RWPE1 (cell line): Measurements from ENCODE around the gene ZC3H8.

Source experiments
- CTCF ChIA-PET: fragments of 350-600 bp; sonication (Branson Sonifier 250); formaldehyde crosslinking; extraction: SDS; loops from one replicate; lab custom pipeline; 2021; lab: Yijun Ruan, JAX
- POLR2A ChIA-PET: fragments of 400-600 bp; formaldehyde crosslinking; extraction: SDS; loops from one replicate; lab custom pipeline; 2020; ENCODE audit warnings: antibody characterized with exemption; ENCODE audit not compliant: low non-redundant PET; lab: Yijun Ruan, JAX
- DNase-seq: peaks from one replicate; pipeline ENCODE4 v3.0.0; 2012; ENCODE audit warnings: low spot score
- H3K27ac ChIP-seq: fragments of 450-650 bp; 2 replicates; pipeline ENCODE4 v1.5.1; 2017
- TF ChIP-seq, protein P1 (sequence below): fragments of 450-650 bp; conservative IDR thresholded peaks from 2 replicates; pipeline ENCODE4 v1.5.1; 2017; ENCODE audit warnings: low read depth, mild to moderate bottlenecking

ZC3H8 gene

GRCh38 chr2:112185131-112185530 lies 69.7 kb downstream of the ZC3H8 start:
- no peak overlapping the region for H3K27ac ChIP-seq
- DNase-seq, result no peak
- TF ChIP-seq, protein P1, sequence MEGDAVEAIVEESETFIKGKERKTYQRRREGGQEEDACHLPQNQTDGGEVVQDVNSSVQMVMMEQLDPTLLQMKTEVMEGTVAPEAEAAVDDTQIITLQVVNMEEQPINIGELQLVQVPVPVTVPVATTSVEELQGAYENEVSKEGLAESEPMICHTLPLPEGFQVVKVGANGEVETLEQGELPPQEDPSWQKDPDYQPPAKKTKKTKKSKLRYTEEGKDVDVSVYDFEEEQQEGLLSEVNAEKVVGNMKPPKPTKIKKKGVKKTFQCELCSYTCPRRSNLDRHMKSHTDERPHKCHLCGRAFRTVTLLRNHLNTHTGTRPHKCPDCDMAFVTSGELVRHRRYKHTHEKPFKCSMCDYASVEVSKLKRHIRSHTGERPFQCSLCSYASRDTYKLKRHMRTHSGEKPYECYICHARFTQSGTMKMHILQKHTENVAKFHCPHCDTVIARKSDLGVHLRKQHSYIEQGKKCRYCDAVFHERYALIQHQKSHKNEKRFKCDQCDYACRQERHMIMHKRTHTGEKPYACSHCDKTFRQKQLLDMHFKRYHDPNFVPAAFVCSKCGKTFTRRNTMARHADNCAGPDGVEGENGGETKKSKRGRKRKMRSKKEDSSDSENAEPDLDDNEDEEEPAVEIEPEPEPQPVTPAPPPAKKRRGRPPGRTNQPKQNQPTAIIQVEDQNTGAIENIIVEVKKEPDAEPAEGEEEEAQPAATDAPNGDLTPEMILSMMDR, result no peak
- POLR2A ChIA-PET, result no interaction called here
- CTCF ChIA-PET, result no interaction called here

DNA sequence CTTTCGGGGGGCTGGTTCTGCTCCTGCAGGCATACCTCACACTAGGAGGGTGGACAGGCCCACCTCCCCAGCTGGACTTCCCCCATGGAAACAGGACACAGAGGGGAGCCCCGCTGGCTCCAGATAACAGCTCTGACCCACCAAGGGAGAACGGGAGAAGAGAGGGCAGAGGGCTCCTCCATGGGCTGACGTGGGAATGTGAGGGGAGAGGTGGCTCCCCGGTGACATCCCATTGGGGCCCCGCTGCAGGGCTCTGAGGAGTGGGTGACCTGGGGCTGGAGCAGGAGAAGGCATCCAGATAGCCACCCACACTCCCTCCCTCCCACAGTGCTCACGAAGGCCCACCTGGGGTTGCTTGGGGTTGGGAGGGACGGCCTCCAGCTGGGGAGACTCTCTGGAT lies 70.7 kb downstream of the ZC3H8 start:
- no peak for DNase-seq
- TF ChIP-seq, protein P1, result no peak
- ChIA-PET CTCF (no interaction called here), POLR2A (no interaction called here)
- H3K27ac ChIP-seq, result no peak overlapping the region

GRCh38 chr2:112183327-112184025 lies 71.4 kb downstream of the ZC3H8 start:
- ChIA-PET CTCF (no interaction called here), POLR2A (no interaction called here)
- H3K27ac ChIP-seq, result no peak overlapping the region
- TF ChIP-seq, protein P1, result no peak
- no peak for DNase-seq

- DNase-seq, result no peak
- POLR2A ChIA-PET, result no interaction called here
- TF ChIP-seq, protein P1, result no peak
- no peak overlapping the region for H3K27ac ChIP-seq
- CTCF ChIA-PET, result no interaction called here
Measured at GRCh38 chr2:112182581-112183034, 72.2 kb downstream of the ZC3H8 start.

DNA sequence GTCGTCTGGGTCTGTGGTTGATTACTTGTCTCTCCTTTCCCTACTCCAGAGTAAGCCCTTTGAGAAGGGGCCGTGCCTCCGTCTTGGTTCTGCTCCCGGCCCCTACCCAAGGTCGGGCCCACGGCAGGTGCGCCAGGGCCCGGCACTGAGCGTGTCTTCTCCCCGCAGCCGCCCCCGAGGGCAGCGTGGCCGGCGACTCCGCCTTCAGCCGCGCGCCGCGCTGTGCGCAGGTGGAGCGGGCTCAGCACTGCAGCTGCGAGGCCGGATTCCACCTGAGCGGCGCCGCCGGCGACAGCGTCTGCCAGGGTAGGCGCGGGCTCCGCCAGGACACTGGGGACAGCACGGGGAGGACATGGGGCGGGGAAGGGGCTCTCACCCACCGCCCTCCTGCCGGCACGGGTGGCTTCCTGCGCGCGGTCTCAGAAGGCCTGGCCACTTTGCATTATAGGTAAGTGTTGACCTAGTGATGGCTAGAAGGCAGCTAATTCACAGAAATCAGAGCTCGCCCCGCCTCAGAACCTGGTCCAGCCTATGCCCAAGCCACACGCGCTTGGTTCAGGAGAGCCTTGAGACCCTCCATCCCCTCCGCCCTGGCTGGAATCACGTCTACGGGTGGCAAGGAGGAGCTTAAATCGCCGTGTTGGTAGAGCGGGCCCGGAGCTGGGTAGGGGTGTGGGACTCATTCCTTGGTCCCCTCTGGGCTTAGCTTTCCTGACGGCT lies 73.1 kb downstream of the ZC3H8 start:
- no peak for DNase-seq
- POLR2A ChIA-PET, result no interaction called here
- no peak overlapping the region for H3K27ac ChIP-seq
- TF ChIP-seq, protein P1, result no peak
- CTCF ChIA-PET, result no interaction called here

GRCh38 chr2:112175958-112176573 lies 78.8 kb downstream of the ZC3H8 start:
- DNase-seq, result no peak
- CTCF ChIA-PET, result interaction anchor here (0.7 kb wide), 1 partner anchor 54 kb away, joined by 6 read pairs; no protein-coding TSS in a partner anchor
- TF ChIP-seq, protein P1, result no peak
- no peak overlapping the region for H3K27ac ChIP-seq
- POLR2A ChIA-PET, result interaction anchor here (0.5 kb wide), 1 partner anchor 23 kb away, joined by 3 read pairs; no protein-coding TSS in a partner anchor
